Retina (tissue), 1 donor: ENCODE data around the gene ABCC2.
"Not testable (repeated sequence)": the region's sequence is repeated elsewhere in the genome, so short reads cannot be mapped to it uniquely, and the experiment has no call there.

Experiments
- DNase-seq: peaks from one replicate; pipeline ENCODE4 v3.0.0-alpha.2; 2016

ABCC2 gene

DNA sequence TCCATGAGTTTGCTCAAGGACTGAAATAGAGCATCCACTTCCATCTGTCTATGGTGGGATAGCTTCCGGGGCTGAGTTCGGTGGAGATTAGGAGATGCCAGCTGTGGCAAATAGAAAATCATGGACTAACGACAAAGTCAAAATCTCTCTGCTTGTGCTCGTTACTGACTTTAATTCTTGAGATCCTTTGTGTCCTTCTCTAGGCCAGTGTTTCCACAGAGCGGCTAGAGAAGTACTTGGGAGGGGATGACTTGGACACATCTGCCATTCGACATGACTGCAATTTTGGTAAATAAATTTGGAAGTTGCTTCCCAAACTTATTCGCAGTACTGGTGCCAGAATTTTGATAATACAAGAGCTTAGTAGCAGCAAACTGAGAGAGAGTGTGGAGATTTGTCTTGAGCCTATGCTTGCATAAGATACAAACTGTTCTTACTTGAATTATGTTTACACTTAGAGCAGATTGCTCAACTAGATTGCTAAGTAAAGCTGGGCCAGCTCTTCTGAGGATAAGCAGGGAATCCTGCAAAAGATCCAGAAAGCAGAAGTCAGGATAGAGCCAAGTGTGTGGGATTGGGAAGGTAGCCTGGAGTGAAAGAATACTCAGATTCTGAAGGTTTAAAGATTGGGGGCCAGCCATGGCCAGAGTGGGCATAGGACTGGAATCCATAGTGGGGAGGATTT is 27.6 kb downstream of the ABCC2 start:
- DNase-seq: no peak

DNA sequence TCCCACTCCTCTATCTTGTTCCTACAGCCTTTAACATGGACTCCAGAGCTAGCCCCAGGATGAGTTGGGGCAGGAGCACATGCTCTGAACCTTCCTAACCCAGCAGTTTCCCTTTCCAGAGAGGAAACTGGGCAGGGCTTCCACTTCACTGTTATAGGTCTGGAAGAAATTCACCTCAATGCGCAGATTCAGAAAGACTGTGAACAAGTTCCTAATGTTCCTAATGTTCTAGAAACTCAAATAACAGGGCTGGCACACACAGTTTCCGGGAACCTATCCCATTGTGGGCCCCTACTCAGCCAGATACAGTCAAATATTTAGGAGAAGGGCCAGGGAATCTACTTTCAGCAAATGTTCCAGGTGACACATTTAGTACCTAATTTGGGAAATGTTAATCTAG is 29.7 kb downstream of the ABCC2 start:
- DNase-seq: no peak

DNA sequence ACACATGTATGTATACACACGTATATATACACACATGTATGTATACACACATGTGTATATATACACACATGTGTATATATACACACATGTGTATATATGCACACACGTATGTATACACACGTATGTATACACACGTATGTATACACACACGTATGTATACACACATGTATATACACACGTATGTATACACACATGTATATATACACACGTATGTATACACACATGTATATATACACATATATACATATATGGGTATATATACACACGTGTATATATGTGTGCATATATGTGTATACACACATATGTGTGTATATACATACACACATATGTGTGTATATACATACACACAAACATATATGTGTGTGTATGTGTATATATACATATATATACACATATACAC is 31.7 kb downstream of the ABCC2 start:
- DNase-seq: no peak

DNA sequence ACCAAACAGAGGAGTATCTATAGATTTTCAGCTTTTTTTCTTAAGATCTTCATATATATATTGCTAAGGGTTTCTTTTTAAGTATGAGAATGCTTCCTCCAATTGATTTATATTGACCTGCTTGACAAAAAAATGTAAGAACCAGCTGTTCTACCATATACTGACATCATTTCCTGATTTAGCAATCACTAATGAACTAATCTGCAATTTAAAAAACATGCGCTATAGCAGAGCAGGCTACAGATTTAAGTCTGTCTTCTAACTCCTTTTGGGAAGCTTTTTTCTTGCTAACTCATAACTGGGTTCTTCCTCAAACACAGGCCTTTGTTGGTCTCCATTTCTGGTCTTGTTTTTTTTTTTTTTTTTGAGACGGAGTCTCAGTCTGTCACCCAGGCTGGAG is 33.2 kb downstream of the ABCC2 start:
- DNase-seq: no peak

DNA sequence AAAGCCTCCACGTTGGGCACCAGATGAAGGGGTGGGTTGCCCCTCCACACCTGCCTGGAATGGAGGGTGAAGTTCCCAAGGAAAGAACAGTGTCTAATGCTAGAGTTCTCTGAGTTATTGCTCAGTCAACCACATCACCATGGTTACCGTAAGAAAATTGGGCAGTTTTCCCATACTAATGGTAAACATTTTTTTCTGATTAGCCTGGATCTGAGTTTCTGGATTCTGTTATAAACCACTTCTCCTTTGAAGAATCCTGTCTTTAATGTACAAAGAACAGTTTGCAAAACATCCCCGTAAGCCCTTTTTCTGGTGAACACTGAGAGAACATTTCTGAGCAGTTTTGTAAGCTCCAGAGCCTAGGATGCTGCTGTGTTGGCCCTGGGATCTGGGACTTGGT is 45.5 kb downstream of the ABCC2 start:
- DNase-seq: no peak

DNA sequence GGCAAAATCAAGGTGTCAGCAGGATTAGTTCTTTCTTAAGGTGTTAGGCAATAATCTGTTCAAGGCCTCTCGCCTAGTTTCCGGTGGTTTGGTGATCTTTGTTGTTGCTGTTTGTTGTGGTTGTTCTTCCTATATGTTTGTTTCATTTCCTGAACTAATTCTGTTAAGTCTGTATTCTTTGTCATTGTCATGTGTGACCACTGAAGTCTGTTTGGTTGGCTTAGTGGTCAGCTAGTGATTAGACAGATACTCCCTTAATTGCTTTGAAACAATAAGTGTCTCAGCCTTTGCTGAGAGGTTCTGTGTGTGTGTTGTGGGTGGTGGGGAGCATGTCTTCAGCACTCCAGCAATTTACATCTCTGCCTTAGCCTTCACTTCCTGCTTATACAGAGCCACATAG is 46.0 kb downstream of the ABCC2 start:
- no peak for DNase-seq

DNA sequence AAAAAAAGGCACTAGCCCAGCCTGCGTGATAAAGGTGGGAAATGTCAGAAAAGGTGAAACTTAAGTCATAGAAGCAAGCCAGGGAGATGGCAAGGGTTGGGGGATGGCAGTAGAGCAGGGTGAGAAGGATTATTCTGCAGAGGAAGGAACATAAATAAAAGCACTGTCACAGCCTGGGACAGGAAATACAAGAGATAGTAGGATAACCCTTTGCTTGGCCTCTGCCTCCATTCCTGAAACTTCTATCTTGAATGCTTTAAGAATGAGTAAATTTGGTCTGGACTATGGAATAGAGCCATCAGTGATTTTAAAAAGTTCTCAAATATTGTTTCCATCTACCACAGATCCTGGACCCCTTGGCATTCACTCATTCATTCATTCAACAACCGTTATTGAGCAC is 50.0 kb downstream of the ABCC2 start:
- no peak for DNase-seq

DNA sequence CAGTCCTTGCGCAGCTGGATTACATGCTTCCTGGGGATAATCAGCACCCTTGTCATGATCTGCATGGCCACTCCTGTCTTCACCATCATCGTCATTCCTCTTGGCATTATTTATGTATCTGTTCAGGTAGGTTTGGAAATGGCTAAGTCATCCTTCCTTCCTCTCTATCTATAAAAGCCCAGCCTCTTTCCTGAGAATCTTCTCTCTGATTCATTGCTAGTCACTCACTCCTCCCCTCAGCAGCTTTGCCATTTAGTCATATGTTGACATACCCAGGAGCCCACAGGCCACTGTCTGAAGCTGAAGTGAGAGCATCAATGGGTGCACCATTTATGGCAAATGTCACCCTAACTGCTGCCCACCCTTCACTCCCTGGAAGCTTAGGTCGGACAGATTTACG is 52.0 kb downstream of the ABCC2 start:
- no peak for DNase-seq

DNA sequence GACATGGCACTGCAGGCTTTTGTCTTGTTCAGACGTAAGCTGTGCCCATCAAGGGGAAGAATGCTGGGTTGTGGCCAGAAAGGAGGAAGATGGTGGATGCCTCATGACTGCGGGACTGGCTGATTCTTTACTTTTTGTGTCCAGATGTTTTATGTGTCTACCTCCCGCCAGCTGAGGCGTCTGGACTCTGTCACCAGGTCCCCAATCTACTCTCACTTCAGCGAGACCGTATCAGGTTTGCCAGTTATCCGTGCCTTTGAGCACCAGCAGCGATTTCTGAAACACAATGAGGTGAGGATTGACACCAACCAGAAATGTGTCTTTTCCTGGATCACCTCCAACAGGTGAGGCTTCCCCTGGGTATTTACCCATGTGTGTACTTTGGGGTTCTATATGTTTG is 53.5 kb downstream of the ABCC2 start:
- DNase-seq: no peak

DNA sequence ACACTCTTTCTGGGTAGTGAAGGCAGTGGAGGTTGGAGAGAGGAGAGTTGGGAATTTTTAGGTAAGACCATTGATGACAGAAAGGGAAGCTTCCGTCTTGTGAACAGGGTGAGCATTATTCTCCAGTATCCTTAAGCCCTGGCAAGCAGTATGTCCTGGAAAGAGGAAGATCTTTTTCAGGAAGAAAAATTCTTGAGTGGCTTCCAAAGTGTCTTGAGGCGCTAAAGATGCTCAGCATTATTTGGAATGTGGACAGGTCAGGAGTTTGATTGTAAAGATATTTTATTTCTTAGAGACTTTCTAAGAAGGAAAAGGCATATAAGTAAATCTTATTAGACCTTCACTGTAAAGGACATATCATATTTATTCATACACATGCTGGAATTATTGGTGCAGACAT is 54.3 kb downstream of the ABCC2 start:
- DNase-seq: no peak

DNA sequence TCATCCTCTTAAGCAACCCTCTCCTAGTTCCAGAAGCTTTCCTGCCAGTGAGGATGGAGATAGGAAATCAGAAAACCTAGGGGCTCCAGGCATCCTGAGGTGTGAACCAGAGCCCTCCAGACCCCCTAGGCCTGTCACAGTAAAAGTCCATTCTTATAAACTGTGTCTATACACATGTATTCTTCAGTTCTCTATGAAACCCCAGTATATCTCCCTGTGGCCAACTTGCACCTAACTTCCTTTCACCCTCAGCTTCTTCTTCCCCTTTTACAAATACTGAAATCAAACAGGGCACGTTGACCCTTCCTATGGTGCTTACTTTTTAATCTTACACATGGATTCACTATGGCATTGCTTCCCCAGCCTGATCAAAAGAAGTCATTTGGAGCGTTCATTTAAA is 58.4 kb downstream of the ABCC2 start:
- DNase-seq: not testable (repeated sequence)

DNA sequence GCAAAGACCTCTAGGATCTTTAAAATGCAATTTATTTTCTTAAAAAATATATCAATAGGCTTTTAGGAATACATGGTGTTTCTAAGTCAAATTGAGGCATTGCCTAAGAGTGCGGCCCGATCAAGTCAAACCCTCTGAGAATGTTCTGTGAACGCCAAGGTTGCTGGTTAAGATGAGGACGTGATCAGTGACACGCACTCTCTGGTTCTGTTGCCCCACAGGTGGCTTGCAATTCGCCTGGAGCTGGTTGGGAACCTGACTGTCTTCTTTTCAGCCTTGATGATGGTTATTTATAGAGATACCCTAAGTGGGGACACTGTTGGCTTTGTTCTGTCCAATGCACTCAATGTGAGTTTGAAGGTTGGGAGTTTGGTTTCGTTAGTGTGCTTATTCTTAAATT is 59.3 kb downstream of the ABCC2 start:
- DNase-seq: no peak

DNA sequence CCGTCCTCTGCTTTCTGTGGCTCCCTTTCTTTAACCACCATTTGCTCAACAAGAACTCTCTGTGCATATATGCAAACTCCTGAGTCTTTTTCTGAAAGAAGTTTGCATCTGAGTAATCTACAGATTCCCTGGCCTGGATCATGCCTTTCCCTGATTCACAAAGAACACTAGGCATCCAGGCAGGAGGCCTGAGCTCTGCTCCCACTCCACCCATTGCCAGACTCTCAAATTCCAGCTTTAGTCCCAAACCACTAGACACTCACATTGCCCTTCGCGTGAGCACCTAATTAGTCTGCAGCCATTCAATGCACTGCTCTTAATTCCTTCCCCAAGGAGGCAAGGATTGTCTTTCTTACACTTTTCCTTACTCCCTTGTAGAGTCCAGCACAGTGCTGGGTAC is 60.9 kb downstream of the ABCC2 start:
- no peak for DNase-seq

DNA sequence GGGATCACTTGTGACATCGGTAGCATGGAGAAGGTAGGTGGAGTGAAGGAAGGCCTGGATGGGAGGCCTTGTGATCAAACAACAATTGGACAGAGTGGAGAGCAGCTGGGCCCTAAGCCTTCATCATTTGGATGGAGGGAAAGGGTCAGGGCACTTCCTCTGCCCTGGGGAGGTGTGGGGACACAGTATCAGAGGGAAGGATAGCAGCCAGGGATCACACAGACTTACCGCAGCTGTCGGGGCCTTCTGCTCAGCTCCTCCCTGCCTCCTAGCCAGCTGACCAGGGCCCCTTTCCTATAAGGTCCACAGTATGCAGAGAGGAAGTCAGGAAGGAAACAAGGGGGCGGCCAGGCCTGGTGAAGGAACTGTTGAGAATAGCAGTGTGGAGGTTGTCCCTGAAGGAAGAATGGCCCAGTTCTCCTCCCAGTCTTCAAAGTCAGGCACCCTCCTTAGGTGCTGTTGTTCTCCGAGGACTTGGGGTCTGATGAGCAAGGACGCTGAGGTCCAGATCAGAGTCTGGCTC is 62.1 kb downstream of the ABCC2 start:
- no peak for DNase-seq

DNA sequence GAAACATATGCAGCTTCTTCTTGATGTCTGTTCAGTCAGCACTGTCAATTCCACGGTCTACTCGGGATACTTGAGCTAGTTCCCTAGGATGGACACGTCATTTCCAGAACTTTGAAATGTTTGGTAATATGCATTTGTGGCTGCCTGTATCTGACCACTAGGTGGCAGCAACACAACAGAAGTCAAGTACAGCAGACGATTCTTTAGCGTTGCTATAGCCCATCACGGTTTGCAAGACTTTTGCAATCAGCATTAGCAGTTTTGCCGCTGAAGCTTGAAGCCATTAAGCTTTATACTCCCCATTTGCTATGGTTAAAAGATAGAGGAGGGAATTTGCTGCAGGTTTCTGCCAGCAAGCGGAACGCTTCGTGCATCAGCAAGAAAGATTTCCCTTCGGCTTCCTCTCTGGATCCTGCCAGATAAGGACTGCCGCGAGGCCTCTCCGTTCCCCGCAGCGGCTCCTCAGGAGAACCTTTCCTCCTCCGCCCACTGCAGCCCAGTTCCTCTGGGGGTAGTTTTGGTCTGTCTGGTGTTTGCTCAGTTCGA is 63.5 kb downstream of the ABCC2 start:
- peak; percentile 87 for DNase-seq

DNA sequence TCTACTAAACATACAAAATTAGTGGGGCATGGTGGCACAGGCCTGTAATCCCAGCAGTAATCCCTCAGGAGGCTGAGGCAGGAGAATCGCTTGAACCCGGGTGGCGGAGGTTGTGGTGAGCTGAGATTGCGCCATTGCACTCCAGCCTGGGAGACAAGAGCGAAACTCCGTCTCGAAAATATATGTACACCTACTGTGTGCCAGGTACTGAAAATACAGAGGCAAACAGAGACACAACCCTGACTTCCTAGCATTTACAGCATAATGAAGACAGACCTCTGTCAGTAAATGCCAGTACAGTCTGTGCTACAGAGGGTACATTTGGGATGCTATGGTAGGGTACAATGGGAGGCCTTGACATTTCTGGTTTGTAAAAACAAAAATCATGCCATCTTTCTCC is 66.6 kb downstream of the ABCC2 start:
- DNase-seq: peak; percentile 8

DNA sequence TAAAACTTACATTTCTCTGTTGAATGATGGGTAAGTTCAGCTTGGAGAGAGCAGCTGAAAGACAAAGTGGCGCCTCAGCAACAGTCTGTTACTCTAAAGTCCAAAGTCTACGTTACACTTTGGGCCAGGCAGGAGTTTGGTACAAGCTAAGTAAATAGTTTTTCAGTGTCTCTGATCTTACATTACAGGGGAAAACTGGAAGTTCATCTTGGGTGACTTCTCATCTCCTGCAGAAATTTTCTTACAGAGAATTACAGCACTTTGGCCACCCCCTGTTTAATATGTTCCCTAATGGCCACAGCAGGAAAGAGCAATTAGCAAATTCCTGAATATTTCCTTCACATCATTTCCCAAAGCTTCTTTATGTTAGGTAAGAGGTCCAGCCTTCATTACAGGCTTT is 67.1 kb downstream of the ABCC2 start:
- peak; percentile 18 for DNase-seq

DNA sequence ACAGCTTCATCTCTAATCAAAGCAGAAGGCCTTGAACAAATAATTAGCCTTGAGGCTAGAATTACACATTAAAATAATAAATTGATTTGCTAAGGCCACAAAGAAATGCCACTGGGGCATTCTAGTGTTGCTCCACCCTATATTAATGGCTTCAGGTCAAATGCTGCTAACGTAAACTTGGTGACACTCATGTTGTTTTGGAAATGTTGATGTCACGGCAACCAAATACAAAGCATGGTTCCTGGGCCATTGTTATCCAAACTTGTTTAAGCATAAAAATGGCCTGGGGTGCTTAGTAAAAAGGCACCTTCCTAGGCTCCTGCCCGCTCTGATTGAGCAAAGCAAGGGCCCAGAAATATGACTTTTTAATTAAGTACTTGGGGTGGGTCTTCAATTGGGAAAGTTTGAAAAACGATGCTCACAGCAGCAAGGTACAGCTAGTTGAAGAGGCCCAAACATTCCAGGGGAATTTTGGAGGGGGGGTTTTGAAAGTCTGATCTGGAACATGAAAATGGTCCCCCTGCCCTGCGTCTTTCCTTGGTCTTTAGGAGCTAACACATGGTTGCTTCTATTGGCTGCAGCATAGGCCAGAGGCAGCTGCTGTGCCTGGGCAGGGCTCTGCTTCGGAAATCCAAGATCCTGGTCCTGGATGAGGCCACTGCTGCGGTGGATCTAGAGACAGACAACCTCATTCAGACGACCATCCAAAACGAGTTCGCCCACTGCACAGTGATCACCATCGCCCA is 67.8 kb downstream of the ABCC2 start:
- DNase-seq: peak; percentile 34

DNA sequence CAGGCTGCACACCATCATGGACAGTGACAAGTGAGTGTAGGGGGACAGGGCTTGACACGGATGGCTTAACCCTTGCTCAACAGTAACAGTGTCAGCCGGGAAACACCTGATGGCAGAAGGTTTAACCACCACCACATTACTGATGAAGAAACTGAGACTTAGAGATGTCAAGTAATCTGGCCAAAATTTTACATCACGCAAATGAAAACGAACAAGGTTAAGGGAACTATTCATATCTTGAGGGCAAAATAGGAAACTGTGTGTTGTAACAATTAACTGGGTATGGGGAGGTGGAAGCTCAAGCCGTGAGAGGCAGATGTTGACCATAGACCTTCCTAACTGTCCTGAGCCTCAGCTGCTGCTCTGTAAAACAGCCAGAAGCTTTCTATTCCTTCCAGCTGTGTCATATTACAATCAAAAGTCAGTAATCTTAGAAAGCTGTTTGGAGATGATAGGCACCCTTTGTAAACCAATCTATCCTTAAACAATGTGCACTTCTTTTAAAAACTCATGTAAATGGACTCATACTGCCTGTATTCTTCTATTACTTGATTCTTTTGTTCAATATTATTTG is 68.4 kb downstream of the ABCC2 start:
- no peak for DNase-seq

DNA sequence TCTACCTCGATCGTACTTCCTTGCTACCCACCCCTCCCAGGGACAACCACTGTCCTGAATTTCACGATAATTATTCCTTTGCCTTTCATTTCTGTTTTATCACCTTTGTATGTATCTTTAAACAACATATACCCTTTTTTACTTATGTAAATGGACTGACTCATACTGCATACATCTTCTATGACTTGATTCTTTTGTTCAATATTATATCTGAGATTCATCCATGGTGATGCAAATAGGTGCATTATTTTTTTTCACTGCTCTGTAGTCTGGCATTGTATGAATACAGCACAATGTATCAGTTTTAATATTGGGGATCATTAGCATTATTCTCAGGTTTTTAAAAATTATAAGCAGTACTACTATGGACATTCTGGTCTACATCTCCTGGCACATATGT is 69.4 kb downstream of the ABCC2 start:
- DNase-seq: no peak

DNA sequence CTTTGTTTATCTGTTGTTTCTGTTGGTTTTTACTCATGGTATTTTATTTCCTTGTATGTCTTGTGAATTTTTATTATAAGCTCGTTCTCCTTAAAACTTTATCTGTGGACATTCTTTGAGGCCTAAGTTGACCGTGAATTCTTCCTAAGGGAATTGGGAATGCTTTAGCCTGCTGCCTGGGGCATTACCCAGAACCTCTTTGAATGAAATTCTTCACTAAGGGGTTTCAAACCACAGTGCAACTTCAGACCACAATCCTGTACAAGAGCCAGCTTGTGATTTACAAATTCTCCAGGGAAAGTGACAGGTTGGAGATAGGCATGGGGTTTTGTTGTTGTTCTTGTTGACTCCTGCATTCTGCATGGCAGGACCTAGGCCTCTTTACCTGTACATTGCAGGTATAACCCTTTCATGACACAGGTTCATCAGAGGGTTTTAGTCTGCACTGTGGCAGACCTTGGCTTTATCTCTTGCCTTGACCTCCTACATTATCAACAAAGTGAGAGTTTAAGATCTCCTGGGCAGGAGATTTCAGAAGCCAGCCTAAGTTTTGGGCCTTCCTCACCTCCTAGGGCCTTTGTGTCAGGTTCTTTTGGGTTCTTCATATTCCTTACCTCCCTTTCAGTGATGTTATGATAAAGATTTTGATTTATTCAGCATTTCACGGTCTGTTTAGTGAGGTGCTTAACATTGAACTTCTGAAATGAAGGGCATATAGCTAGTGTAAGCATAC is 70.2 kb downstream of the ABCC2 start:
- DNase-seq: no peak

DNA sequence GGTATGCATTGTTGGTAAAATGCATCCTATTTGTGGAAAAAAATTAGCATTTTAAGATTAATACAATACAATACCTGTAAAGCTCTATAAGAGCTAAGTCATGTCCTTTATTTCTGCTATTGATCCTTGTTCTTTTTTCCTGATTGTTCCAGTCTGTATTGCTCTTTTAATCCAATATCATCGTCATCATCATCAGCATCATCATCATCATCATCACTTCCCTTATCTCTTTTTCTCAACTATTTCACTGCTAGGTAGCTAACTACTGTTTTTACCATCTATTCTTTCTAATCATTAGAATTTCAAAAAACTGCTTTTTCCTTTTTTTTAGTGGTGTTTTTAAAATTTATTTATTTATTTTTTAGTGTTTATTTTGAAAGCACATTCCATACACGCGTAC is 71.2 kb downstream of the ABCC2 start:
- DNase-seq: no peak

DNA sequence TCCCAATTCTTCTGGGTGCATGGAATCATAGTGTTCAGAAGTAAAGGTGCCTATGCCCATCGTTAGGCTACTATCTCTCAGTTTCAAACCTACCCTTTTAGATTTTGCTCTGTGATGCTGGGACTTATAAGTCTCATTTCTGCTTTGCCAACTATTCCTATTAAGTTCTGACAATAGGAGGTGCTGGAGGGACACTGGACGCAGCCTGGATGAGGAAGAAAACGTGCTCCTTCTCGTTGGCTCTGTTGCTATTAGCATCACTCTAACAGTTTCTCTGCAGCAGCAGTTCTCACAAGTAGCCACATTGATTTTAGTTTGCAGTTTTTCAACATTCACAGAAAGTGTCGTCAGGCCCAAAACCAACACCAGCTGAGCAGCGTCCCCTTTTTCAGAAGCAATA is 72.4 kb downstream of the ABCC2 start:
- peak; percentile 17 for DNase-seq
